DND-41 (cell line): ENCODE results near the gene RBM47.

ENCODE experiments used
- ATAC-seq: fragments of 200-7000 bp; cut with Tn5 transposase; 3 replicates; pipeline ENCODE4 v1.9.1; 2021; ENCODE audit warnings: low read depth; ENCODE audit not compliant: insufficient read depth
- DNase-seq: peaks from one replicate; pipeline ENCODE4 v3.0.0-alpha.2; 2020
- H2AFZ ChIP-seq: 2 replicates; pipeline ENCODE4 v1.6.0; 2012; ENCODE audit warnings: low read depth, low read length
- H3K27ac ChIP-seq: 2 replicates; pipeline ENCODE4 v1.5.1; 2012; ENCODE audit warnings: low read length, inconsistent platforms
- H3K27me3 ChIP-seq: fragments of 200-600 bp; sonication (generic); 2 replicates; pipeline ENCODE4 v1.6.0; 2012; ENCODE audit warnings: low read length, mild to moderate bottlenecking, inconsistent platforms; ENCODE audit not compliant: insufficient read depth, poor library complexity
- H3K36me3 ChIP-seq: 2 replicates; pipeline ENCODE4 v1.5.1; 2012; ENCODE audit warnings: low read length, inconsistent platforms; ENCODE audit not compliant: insufficient read depth
- H3K4me1 ChIP-seq: 2 replicates; pipeline ENCODE4 v1.5.1; 2012; ENCODE audit warnings: mild to moderate bottlenecking, low read length; ENCODE audit not compliant: insufficient read depth
- H3K4me2 ChIP-seq: 2 replicates; pipeline ENCODE4 v1.6.0; 2012; ENCODE audit warnings: mild to moderate bottlenecking, moderate library complexity, low read length, inconsistent platforms; ENCODE audit not compliant: insufficient read depth
- H3K4me3 ChIP-seq, 2 experiments: fragments of 200-600 bp in 1 of 2; shearing (Covaris generic) in 1 of 2; 2 replicates each; pipeline ENCODE4 v1.5.1; 2012 to 2016; ENCODE audit warnings: inconsistent platforms in 2 of 2, low read length in 2 of 2, mild to moderate bottlenecking in 2 of 2, low read depth in 1 of 2, moderate library complexity in 1 of 2
- H3K79me2 ChIP-seq: 2 replicates; pipeline ENCODE4 v1.6.0; 2012; ENCODE audit warnings: low read length, inconsistent platforms; ENCODE audit not compliant: insufficient read depth
- H3K9ac ChIP-seq: 2 replicates; pipeline ENCODE4 v1.6.0; 2012; ENCODE audit warnings: low read depth, mild to moderate bottlenecking, inconsistent platforms, low read length, moderate library complexity
- H3K9me3 ChIP-seq: 2 replicates; pipeline ENCODE4 v1.5.1; 2012; ENCODE audit warnings: low read length, moderate library complexity, mild to moderate bottlenecking, inconsistent platforms; ENCODE audit not compliant: insufficient read depth, severe bottlenecking
- H4K20me1 ChIP-seq: 2 replicates; pipeline ENCODE4 v1.6.0; 2012; ENCODE audit warnings: low read length; ENCODE audit not compliant: insufficient read depth
- CTCF ChIP-seq: IDR thresholded peaks from 2 replicates; pipeline ENCODE4 v1.5.1; 2012; ENCODE audit warnings: borderline replicate concordance, low read length, moderate library complexity, mild to moderate bottlenecking; ENCODE audit not compliant: poor library complexity, severe bottlenecking; ENCODE audit errors: extremely low read depth
- EZH2 ChIP-seq: IDR thresholded peaks from 3 replicates; pipeline ENCODE4 v1.6.1; 2012; ENCODE audit warnings: borderline replicate concordance, low read depth, mild to moderate bottlenecking, moderate library complexity, low read length, inconsistent platforms; ENCODE audit not compliant: severe bottlenecking

The RBM47 gene

GRCh38 chr4:40484346-40485090 lies 145.1 kb downstream of the RBM47 start:
- no peak overlapping the region for H3K9ac ChIP-seq
- TF ChIP-seq CTCF, result no peak
- no peak for TF ChIP-seq EZH2
- H2AFZ ChIP-seq, result no peak overlapping the region
- no peak overlapping the region for H3K4me2 ChIP-seq
- H3K27me3 ChIP-seq, result peaks cover 4% of the 10 kb centered on the region
- no peak for DNase-seq
- H3K27ac ChIP-seq, result no peak overlapping the region
- no peaks in the 10 kb centered on the region for H3K36me3 ChIP-seq
- H4K20me1 ChIP-seq, result no peaks in the 10 kb centered on the region
- no peak for ATAC-seq
- no peak overlapping the region for H3K4me3 ChIP-seq
- no peaks in the 10 kb centered on the region for H3K4me1 ChIP-seq
- H3K9me3 ChIP-seq, result no peaks in the 10 kb centered on the region
- no peaks in the 10 kb centered on the region for H3K79me2 ChIP-seq

GRCh38 chr4:40482985-40483647 lies 146.5 kb downstream of the RBM47 start:
- DNase-seq (no peak), ATAC-seq (no peak)
- no peaks in the 10 kb centered on the region for H3K9me3 ChIP-seq
- no peaks in the 10 kb centered on the region for H3K36me3 ChIP-seq
- TF ChIP-seq CTCF, result no peak
- no peak for TF ChIP-seq EZH2
- no peak overlapping the region for H3K4me2 ChIP-seq
- peaks cover 4% of the 10 kb centered on the region for H3K27me3 ChIP-seq
- H2AFZ ChIP-seq, result no peak overlapping the region
- H3K27ac ChIP-seq, result no peak overlapping the region
- H3K4me3 ChIP-seq, result no peak overlapping the region
- no peaks in the 10 kb centered on the region for H4K20me1 ChIP-seq
- no peaks in the 10 kb centered on the region for H3K4me1 ChIP-seq
- no peak overlapping the region for H3K9ac ChIP-seq
- H3K79me2 ChIP-seq, result no peaks in the 10 kb centered on the region

- no peak overlapping the region for H3K4me3 ChIP-seq
- no peak overlapping the region for H3K9ac ChIP-seq
- ATAC-seq, result no peak
- no peaks in the 10 kb centered on the region for H3K9me3 ChIP-seq
- H4K20me1 ChIP-seq, result no peaks in the 10 kb centered on the region
- no peak overlapping the region for H2AFZ ChIP-seq
- H3K36me3 ChIP-seq, result no peaks in the 10 kb centered on the region
- H3K27ac ChIP-seq, result no peak overlapping the region
- no peak for DNase-seq
- H3K4me2 ChIP-seq, result no peak overlapping the region
- H3K4me1 ChIP-seq, result no peaks in the 10 kb centered on the region
- H3K27me3 ChIP-seq, result peaks cover 4% of the 10 kb centered on the region
- no peak for TF ChIP-seq EZH2
- TF ChIP-seq CTCF, result no peak
- no peaks in the 10 kb centered on the region for H3K79me2 ChIP-seq
Observed at GRCh38 chr4:40481977-40482376, 147.7 kb downstream of the RBM47 start.

- ATAC-seq, result no peak
- H4K20me1 ChIP-seq, result no peaks in the 10 kb centered on the region
- H3K4me1 ChIP-seq, result no peaks in the 10 kb centered on the region
- TF ChIP-seq EZH2 (no peak), CTCF (no peak)
- H3K4me2 ChIP-seq, result no peak overlapping the region
- no peak overlapping the region for H2AFZ ChIP-seq
- peaks cover 7% of the 10 kb centered on the region for H3K27me3 ChIP-seq
- H3K27ac ChIP-seq, result no peak overlapping the region
- no peaks in the 10 kb centered on the region for H3K79me2 ChIP-seq
- no peaks in the 10 kb centered on the region for H3K9me3 ChIP-seq
- DNase-seq, result no peak
- no peak overlapping the region for H3K9ac ChIP-seq
- H3K36me3 ChIP-seq, result no peaks in the 10 kb centered on the region
- H3K4me3 ChIP-seq, result no peak overlapping the region
Observed at GRCh38 chr4:40480291-40480690, 149.4 kb downstream of the RBM47 start.
